BLaER1 (cell line): ENCODE measurements around the gene CNPY1.

Experiments used
- H3K27ac ChIP-seq: shearing (Covaris generic); formaldehyde crosslinking; 2 replicates; pipeline ENCODE4 v1.8.1; 2022
- H3K27me3 ChIP-seq: shearing (Covaris generic); formaldehyde crosslinking; 2 replicates; pipeline ENCODE4 v1.8.1; 2022
- H3K36me3 ChIP-seq: shearing (Covaris generic); formaldehyde crosslinking; 2 replicates; pipeline ENCODE4 v1.8.1; 2022
- H3K4me1 ChIP-seq: shearing (Covaris generic); formaldehyde crosslinking; 2 replicates; pipeline ENCODE4 v1.8.1; 2022
- H3K4me2 ChIP-seq: shearing (Covaris generic); formaldehyde crosslinking; 2 replicates; pipeline ENCODE4 v1.8.1; 2022
- H3K4me3 ChIP-seq: shearing (Covaris generic); formaldehyde crosslinking; 2 replicates; pipeline ENCODE4 v1.8.1; 2022
- H3K9ac ChIP-seq: shearing (Covaris generic); formaldehyde crosslinking; 2 replicates; pipeline ENCODE4 v1.8.1; 2022
- H3K9me3 ChIP-seq: shearing (Covaris generic); formaldehyde crosslinking; 2 replicates; pipeline ENCODE4 v1.8.1; 2022
- H4K20me1 ChIP-seq: shearing (Covaris generic); formaldehyde crosslinking; 2 replicates; pipeline ENCODE4 v1.8.1; 2022
- Cebpa-rat ChIP-seq: shearing (Covaris generic); IDR thresholded peaks from 2 replicates; pipeline ENCODE4 v1.8.1; 2022

Gene CNPY1

DNA sequence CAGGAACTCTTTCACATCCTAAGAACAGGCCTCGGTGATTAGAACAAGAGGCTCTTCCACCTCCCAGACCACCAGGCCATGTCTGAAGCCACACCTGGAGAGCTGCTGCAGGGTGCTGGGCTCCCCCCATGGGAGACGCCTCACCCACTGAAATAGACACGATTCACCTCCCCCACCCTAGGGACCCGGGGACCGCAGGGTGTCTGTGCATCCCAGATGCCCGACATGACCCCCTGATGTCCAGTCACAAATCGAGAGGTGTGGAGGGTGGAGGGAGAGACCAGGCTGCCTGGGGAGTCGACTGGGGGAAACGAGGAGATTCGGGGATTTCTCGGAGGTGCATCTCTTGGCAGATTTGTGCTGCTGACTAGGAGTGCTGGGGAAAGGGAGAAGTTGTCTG is 31.0 kb downstream of the CNPY1 start:
- peaks cover 97% of the 10 kb centered on the region for H3K27me3 ChIP-seq
- TF ChIP-seq Cebpa-rat = no peak
- H3K36me3 ChIP-seq = no peaks in the 10 kb centered on the region

DNA sequence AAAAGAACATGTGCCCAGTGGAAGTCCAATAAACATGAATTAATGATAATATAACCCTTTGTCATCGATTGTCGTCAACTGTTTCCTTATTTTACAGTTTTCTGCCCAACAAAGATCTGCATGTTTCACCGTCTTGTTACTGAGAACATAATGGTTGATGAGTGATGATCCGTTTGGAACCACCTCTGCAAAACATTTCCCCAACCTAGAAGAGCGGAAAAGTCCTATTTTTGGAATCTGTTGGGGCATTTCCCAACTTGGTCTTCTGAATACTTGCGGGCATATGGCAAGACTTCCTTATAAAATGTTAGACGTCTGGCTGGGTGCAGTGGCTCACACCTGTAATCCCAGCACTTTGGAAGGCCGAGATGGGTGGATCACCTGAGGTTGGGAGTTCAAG is 32.1 kb downstream of the CNPY1 start:
- Histone ChIP-seq H3K36me3 (no peaks in the 10 kb centered on the region), H3K4me1 (peaks cover 8% of the 10 kb centered on the region), H3K4me2 (no peak overlapping the region), H3K27me3 (peaks cover 100% of the 10 kb centered on the region), H4K20me1 (peaks cover 76% of the 10 kb centered on the region), H3K27ac (no peak overlapping the region), H3K4me3 (no peak overlapping the region), H3K9me3 (no peaks in the 10 kb centered on the region), H3K9ac (no peak overlapping the region)
- no peak for TF ChIP-seq Cebpa-rat

More for the DNA sequence above, 31.0 kb downstream of the CNPY1 start:
- Histone ChIP-seq H3K27ac (no peak overlapping the region), H4K20me1 (peaks cover 66% of the 10 kb centered on the region), H3K4me1 (no peaks in the 10 kb centered on the region), H3K9me3 (no peaks in the 10 kb centered on the region), H3K4me3 (no peak overlapping the region), H3K9ac (no peak overlapping the region), H3K4me2 (no peak overlapping the region)

DNA sequence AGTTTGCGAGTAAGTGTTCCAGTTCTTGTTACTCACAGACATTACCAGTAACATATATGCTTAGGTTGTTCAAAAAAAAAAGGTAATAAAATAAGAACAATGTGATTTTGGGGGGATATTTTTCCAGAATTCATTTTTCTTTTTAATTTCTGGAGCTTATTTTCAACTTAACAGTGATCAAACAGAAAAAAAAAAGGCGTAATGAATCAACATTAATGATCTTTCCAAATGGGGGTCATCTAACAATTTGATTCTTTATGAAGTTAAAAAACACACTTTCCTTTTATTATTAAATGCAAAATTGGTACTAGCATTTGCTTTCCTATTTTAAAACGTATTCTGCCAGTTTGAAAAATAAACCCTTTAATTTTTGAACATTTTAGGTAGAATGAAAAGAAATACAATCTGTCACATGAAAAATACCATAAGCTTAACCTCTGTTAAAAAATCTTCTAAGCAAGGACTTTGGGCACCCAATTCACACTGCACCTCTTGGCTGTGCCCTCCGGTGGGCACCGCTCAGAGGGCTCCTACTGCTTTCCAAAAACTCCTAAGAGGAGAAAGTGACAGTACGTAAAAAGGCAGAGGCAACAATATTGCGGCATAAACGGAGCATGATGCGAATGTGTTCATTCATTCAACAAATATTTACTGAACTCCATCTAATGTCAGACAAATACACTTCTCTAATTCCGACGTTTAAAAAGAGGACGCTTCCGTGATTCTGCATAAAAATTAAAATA is 32.6 kb downstream of the CNPY1 start:
- Histone ChIP-seq H3K9me3 (no peaks in the 10 kb centered on the region), H3K9ac (no peak overlapping the region), H3K27me3 (peaks cover 100% of the 10 kb centered on the region), H3K27ac (no peak overlapping the region), H3K4me3 (no peak overlapping the region), H3K36me3 (no peaks in the 10 kb centered on the region), H4K20me1 (peaks cover 79% of the 10 kb centered on the region), H3K4me1 (peaks cover 8% of the 10 kb centered on the region), H3K4me2 (no peak overlapping the region)
- TF ChIP-seq Cebpa-rat = no peak

DNA sequence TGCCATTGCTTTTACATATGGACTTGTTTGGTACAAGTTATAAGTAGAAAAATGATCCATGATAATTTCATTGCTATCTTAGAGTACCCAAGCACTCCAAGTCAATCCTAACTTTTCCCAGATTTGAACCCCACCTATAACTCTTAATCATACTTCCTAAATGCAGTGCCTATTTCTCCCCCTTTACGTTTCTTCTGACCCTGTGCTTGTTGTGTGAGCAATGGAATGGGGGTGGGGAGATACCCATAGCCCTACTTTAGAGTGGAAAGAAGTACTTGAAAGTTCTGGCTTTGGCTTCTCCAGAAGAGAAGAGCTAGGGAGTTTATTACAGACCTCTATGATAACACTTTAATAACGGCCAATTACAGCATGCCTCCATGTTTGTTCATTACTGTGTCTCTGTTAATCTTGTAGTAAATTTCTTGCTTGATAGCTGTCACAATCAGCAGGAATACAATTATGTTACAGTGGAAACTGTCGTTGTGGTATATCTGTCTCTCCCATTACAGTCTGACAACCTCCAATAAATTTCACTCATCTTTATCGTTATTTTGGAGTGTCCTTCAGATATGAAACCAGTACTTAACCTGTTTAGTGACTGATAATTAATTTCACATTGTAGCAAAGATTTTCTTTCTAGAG is 34.0 kb downstream of the CNPY1 start:
- Histone ChIP-seq H3K4me2 (no peak overlapping the region), H3K36me3 (no peaks in the 10 kb centered on the region), H3K9me3 (no peaks in the 10 kb centered on the region), H4K20me1 (peaks cover 79% of the 10 kb centered on the region), H3K9ac (no peak overlapping the region), H3K27me3 (peaks cover 100% of the 10 kb centered on the region), H3K27ac (no peak overlapping the region), H3K4me3 (no peak overlapping the region), H3K4me1 (peaks cover 8% of the 10 kb centered on the region)
- no peak for TF ChIP-seq Cebpa-rat

DNA sequence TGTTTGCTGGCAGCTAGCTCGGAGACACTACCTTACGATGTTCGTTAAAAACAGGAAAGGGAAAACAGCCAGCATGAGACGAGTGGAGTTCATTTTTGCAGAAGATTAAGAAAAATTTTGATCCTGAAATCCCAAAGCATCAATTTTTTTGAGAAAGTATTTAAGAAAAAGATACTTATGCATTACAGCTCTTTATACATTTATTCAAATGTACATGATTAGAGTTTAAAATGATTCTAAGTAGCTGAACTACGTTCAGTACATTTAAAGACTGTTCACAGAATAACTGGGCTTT is 34.7 kb downstream of the CNPY1 start:
- TF ChIP-seq Cebpa-rat = no peak
- Histone ChIP-seq H3K9ac (no peak overlapping the region), H3K9me3 (no peaks in the 10 kb centered on the region), H4K20me1 (peaks cover 79% of the 10 kb centered on the region), H3K4me2 (no peak overlapping the region), H3K4me3 (no peak overlapping the region), H3K27ac (no peak overlapping the region), H3K36me3 (no peaks in the 10 kb centered on the region), H3K4me1 (peaks cover 8% of the 10 kb centered on the region), H3K27me3 (peaks cover 100% of the 10 kb centered on the region)

DNA sequence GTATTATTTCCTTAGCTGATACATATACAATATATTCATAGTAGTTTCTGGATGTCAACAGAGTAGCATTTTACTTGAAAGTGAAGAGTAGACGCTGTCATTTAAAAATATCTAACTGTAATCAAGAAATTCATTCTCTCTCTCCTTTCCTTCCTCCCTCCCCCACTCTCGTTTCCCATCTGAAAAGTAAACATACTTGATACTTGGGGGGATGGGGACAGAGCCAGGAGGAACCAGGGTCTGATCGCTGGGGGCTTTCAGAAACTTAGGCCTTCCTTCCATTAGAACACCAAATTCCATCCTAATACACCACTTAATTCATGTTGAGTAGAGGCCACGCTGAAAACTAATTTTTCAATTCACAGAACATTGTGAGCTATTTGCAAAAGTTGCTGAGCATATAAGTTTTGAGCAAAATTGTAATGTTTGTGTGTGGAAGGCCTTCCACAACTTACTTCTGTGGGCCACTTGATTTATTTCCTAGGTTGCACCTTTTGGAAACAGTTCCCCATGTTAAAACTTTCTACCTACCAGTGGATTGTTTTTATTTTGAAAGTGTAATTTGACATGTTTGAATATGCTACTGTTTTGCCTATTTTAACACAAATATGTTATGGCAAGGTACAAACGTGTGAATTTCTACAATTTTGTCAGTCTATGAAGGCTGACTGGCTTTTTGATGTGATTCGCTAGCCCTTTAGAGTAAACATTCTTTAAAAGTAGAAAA is 35.2 kb downstream of the CNPY1 start:
- no peaks in the 10 kb centered on the region for H3K36me3 ChIP-seq
- no peak for TF ChIP-seq Cebpa-rat
- H3K9ac ChIP-seq = no peak overlapping the region
- peaks cover 79% of the 10 kb centered on the region for H4K20me1 ChIP-seq
- no peak overlapping the region for H3K4me2 ChIP-seq
- peaks cover 100% of the 10 kb centered on the region for H3K27me3 ChIP-seq
- no peak overlapping the region for H3K27ac ChIP-seq
- no peak overlapping the region for H3K4me3 ChIP-seq
- no peaks in the 10 kb centered on the region for H3K9me3 ChIP-seq
- H3K4me1 ChIP-seq = peaks cover 8% of the 10 kb centered on the region

DNA sequence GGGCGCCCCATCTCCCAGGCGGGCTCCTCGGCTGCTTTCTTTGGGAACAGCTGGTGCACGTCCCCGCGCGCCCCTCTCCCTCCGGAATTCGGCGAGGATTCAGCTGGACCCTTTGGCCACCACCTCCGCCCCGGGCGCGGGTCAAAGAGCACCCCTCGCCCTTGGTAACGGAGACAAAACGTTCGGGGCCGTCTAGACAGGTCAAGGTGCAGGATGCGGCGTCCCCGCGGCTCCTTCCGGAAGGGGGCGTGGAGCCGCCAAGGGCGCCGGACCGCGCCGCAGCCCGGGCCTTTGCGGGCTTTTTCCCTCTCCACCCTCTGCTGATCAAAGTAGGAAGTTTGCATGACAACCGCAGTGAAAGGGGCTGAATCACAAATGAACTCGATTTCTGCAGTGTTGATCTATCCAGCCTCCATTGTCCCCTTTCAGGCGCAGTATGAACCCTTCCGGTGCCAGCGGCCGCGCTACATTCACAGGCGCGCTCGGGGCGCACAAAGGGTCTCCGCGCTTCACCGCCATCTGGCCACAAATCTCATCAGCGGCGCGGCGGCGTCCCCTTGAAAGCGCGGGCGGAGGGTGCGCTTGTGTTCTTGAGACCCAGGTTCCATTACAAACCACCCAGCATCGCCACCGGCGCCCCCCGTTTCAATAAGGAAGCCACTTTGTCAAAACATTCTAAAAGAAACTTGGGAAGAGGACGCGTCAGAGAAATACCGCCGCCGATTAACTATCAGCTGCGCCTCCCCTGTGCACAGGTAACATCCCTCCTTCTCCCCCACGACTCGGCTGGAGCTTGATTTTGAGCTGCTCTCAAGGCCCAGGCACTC is 36.4 kb downstream of the CNPY1 start:
- no peak for TF ChIP-seq Cebpa-rat
- Histone ChIP-seq H3K27me3 (peaks cover 100% of the 10 kb centered on the region), H3K4me2 (peak overlapping the region; percentile 50)

DNA sequence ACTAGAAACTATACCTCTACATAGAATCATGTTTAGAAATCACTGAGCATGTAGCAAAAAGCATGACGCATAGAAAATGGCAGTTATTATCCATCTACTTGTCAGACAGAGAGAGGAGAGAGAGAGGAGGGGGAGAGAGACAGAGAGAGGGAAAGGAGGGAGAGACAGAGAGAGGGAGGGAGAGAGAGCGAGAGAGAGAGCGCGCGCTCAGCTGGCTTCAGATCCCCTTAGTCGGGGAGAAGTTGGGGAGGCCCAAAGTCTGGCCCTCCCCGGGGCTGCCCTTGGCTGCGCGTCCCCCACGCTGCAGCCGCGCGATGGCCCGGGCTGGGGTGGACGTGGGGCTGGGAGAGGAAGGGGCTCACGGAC is 37.0 kb downstream of the CNPY1 start:
- H4K20me1 ChIP-seq = peaks cover 87% of the 10 kb centered on the region
- H3K4me2 ChIP-seq = peak overlapping the region; percentile 50
- H3K27ac ChIP-seq = no peak overlapping the region
- H3K4me3 ChIP-seq = peak overlapping the region; percentile 18; the same call in 1 of the 2 replicates
- H3K27me3 ChIP-seq = peaks cover 100% of the 10 kb centered on the region
- H3K4me1 ChIP-seq = peaks cover 8% of the 10 kb centered on the region
- TF ChIP-seq Cebpa-rat = no peak
- H3K9ac ChIP-seq = no peak overlapping the region
- H3K36me3 ChIP-seq = no peaks in the 10 kb centered on the region
- H3K9me3 ChIP-seq = no peaks in the 10 kb centered on the region

More for the DNA sequence above, 36.4 kb downstream of the CNPY1 start:
- Histone ChIP-seq H4K20me1 (peaks cover 82% of the 10 kb centered on the region), H3K9ac (no peak overlapping the region), H3K36me3 (no peaks in the 10 kb centered on the region), H3K4me3 (peak overlapping the region; percentile 18; the same call in 1 of the 2 replicates), H3K4me1 (peaks cover 8% of the 10 kb centered on the region), H3K9me3 (no peaks in the 10 kb centered on the region), H3K27ac (no peak overlapping the region)
